ENCODE results near the gene SORL1.
A peak's percentile ranks its signal among the peaks of the same experiment; 100 is the strongest.
"Not testable (repeated sequence)": the region's sequence is repeated elsewhere in the genome, so short reads cannot be mapped to it uniquely, and the experiment has no call there.

SORL1 gene

GRCh38 chr11:121451986-121452608, at the start of gene SORL1:
Gene SORL1, plus strand, starts transcription at chr11:121452314. Its CDS starts 18 bp downstream, at chr11:121452332.
- TF ChIP-seq CTCF (conservative IDR thresholded peaks at IDR 0.05; ENCODE audit: control insufficient read depth, insufficient read depth, low read depth, low read length): peak; percentile 30
- H3K4me3 ChIP-seq (ENCODE audit: control insufficient read depth, low read depth, low read length): peak within 1 kb of the TSS; percentile 33
- peak; percentile 23 for DNase-seq (ENCODE audit: low read depth)

GRCh38 chr11:121405646-121406045, 46.5 kb upstream of the SORL1 start:
- TF ChIP-seq CTCF (conservative IDR thresholded peaks at IDR 0.05; ENCODE audit: control insufficient read depth, insufficient read depth, low read depth, low read length): no peak
- DNase-seq (ENCODE audit: low read depth): no peak
- no peak overlapping the region for H3K4me3 ChIP-seq (ENCODE audit: control insufficient read depth, low read depth, low read length)

GRCh38 chr11:121406291-121406690, 45.8 kb upstream of the SORL1 start:
- H3K4me3 ChIP-seq (ENCODE audit: control insufficient read depth, low read depth, low read length): no peak overlapping the region
- DNase-seq (ENCODE audit: low read depth): no peak
- no peak for TF ChIP-seq CTCF (conservative IDR thresholded peaks at IDR 0.05; ENCODE audit: control insufficient read depth, insufficient read depth, low read depth, low read length)

- no peak for TF ChIP-seq CTCF (conservative IDR thresholded peaks at IDR 0.05; ENCODE audit: control insufficient read depth, insufficient read depth, low read depth, low read length)
- DNase-seq (ENCODE audit: low read depth): no peak
- H3K4me3 ChIP-seq (ENCODE audit: control insufficient read depth, low read depth, low read length): no peak overlapping the region
Observed at GRCh38 chr11:121408830-121409229, 43.3 kb upstream of the SORL1 start.

GRCh38 chr11:121410041-121410440, 42.1 kb upstream of the SORL1 start:
- not testable (repeated sequence) for H3K4me3 ChIP-seq (ENCODE audit: control insufficient read depth, low read depth, low read length); DNase-seq (ENCODE audit: low read depth)

GRCh38 chr11:121411330-121411729, 40.8 kb upstream of the SORL1 start:
- not testable (repeated sequence) for DNase-seq (ENCODE audit: low read depth); H3K4me3 ChIP-seq (ENCODE audit: control insufficient read depth, low read depth, low read length)

- TF ChIP-seq CTCF (conservative IDR thresholded peaks at IDR 0.05; ENCODE audit: control insufficient read depth, insufficient read depth, low read depth, low read length): no peak
- no peak overlapping the region for H3K4me3 ChIP-seq (ENCODE audit: control insufficient read depth, low read depth, low read length)
- peak; percentile 7 for DNase-seq (ENCODE audit: low read depth)
Observed at GRCh38 chr11:121412000-121412587, 40.0 kb upstream of the SORL1 start.

All from fibroblast of mammary gland (primary cell).